B cell (primary cell): ENCODE results near the gene ADARB2. TPM values are rescaled to one million over a fixed set of nuclear protein-coding genes. Genes with fewer than 3 reads are reported as not detected.

Experiments
- ATAC-seq: fragments of 200-7000 bp; cut with Tn5 transposase; one replicate; pipeline ENCODE4 v1.10.0; 2021; ENCODE audit warnings: low read depth, mild to moderate bottlenecking, moderate number of reproducible peaks, moderate library complexity
- CTCF ChIA-PET: fragments of 350-600 bp; sonication (Branson Sonifier 250); formaldehyde crosslinking; loops from one replicate; lab custom pipeline; 2021; ENCODE audit warnings: antibody characterized with exemption, inconsistent platforms; lab: Charles Lee
- POLR2A ChIA-PET: fragments of 350-600 bp; sonication (Branson Sonifier 250); formaldehyde crosslinking; loops from one replicate; lab custom pipeline; 2021; ENCODE audit warnings: antibody characterized with exemption; lab: Charles Lee
- DNase-seq: peaks from one replicate; pipeline ENCODE4 v3.0.0; 2013
- H2AFZ ChIP-seq: 2 replicates; pipeline ENCODE4 v1.6.1; 2012; ENCODE audit warnings: mild to moderate bottlenecking, low read depth, low read length; ENCODE audit not compliant: insufficient read depth, poor library complexity, severe bottlenecking
- H3K27ac ChIP-seq, 2 donors: 1 replicate in 1 of 2; 2 replicates in 1 of 2; pipeline ENCODE4 v1.5.1; 2012 to 2013; ENCODE audit warnings: low read length in 2 of 2, mild to moderate bottlenecking in 2 of 2, moderate library complexity in 1 of 2
- H3K27me3 ChIP-seq, 4 experiments: fragments of 200-600 bp in 1 of 4; sonication (generic) in 1 of 4; replicated peaks in 1 of 4; 1 replicate in 2 of 4; 2 replicates in 2 of 4; pipeline versions ENCODE4 v1.6.1 to v1.7.0; 2013 to 2016; ENCODE audit warnings: low read length in 3 of 4, mild to moderate bottlenecking in 2 of 4, mixed read lengths in 1 of 4, moderate library complexity in 1 of 4; ENCODE audit not compliant: insufficient read depth in 4 of 4, control insufficient read depth in 3 of 4; ENCODE audit errors: control extremely low read depth in 1 of 4
- H3K36me3 ChIP-seq, 2 experiments: replicated peaks in 1 of 2; 1 replicate in 1 of 2; 2 replicates in 1 of 2; pipeline versions ENCODE4 v1.6.1 to v1.7.1; 2013; ENCODE audit warnings: low read length in 1 of 2; ENCODE audit not compliant: insufficient read depth in 2 of 2, control insufficient read depth in 1 of 2; ENCODE audit errors: control extremely low read depth in 1 of 2, extremely low read depth in 1 of 2
- H3K4me1 ChIP-seq, 2 donors: fragments of 200-600 bp in 1 of 2; sonication (generic) in 1 of 2; 1 replicate in 1 of 2; 2 replicates in 1 of 2; pipeline versions ENCODE4 v1.5.1 to v1.6.1; 2013 to 2017; ENCODE audit warnings: low read length in 2 of 2; ENCODE audit not compliant: control insufficient read depth in 2 of 2, insufficient read depth in 2 of 2
- H3K4me2 ChIP-seq: replicated peaks from 2 replicates; pipeline ENCODE3; 2012; ENCODE audit warnings: mild to moderate bottlenecking, low read depth, low read length; ENCODE audit not compliant: poor library complexity, severe bottlenecking
- H3K4me3 ChIP-seq, 5 experiments: fragments of 200-600 bp in 1 of 5; sonication (generic) in 1 of 5; 1 replicate in 3 of 5; 2 replicates in 2 of 5; pipeline versions ENCODE4 v1.5.1 to v1.7.0; 2011 to 2016; ENCODE audit warnings: low read length in 4 of 5, mild to moderate bottlenecking in 4 of 5, low read depth in 2 of 5, control low read depth in 1 of 5, moderate library complexity in 1 of 5; ENCODE audit not compliant: insufficient read depth in 1 of 5; ENCODE audit errors: control extremely low read depth in 1 of 5, extremely low read depth in 1 of 5
- H3K79me2 ChIP-seq: fragments of 200-600 bp; sonication (generic); one replicate; pipeline ENCODE4 v1.6.0; 2016; ENCODE audit warnings: low read length; ENCODE audit not compliant: control insufficient read depth, insufficient read depth
- H3K9ac ChIP-seq: fragments of 200-600 bp; sonication (generic); 2 replicates; pipeline ENCODE4 v1.6.1; 2017; ENCODE audit warnings: mild to moderate bottlenecking, low read length, moderate library complexity
- H3K9me3 ChIP-seq, 3 donors: one replicate each; pipeline versions ENCODE4 v1.6.1 to v1.7.1; 2013; ENCODE audit warnings: low read length in 2 of 3; ENCODE audit not compliant: control insufficient read depth in 2 of 3, insufficient read depth in 1 of 3; ENCODE audit errors: control extremely low read depth in 1 of 3
- H4K20me1 ChIP-seq: 2 replicates; pipeline ENCODE4 v1.6.0; 2012; ENCODE audit warnings: mild to moderate bottlenecking, low read length; ENCODE audit not compliant: insufficient read depth, control insufficient read depth, poor library complexity, severe bottlenecking
- H3K27ac Mint-ChIP-seq: one replicate; pipeline ENCODE4 v1.8.0; 2021; ENCODE audit warnings: mixed read lengths
- H3K27me3 Mint-ChIP-seq: one replicate; pipeline ENCODE4 v1.8.0; 2021; ENCODE audit warnings: mixed read lengths
- H3K4me1 Mint-ChIP-seq: one replicate; pipeline ENCODE4 v1.8.0; 2021; ENCODE audit warnings: mixed read lengths
- H3K4me3 Mint-ChIP-seq: one replicate; pipeline ENCODE4 v1.8.0; 2021; ENCODE audit warnings: mixed read lengths
- H3K9me3 Mint-ChIP-seq: one replicate; pipeline ENCODE4 v1.8.0; 2022; ENCODE audit warnings: mixed read lengths; ENCODE audit not compliant: insufficient read depth
- CTCF ChIP-seq: fragments of 200-600 bp; IDR thresholded peaks from one replicate; pipeline ENCODE4 v1.8.0; 2022; ENCODE audit warnings: antibody characterized with exemption, mild to moderate bottlenecking
- EZH2 ChIP-seq: IDR thresholded peaks from 2 replicates; pipeline ENCODE4 v1.6.1; 2012; ENCODE audit warnings: borderline replicate concordance, low read depth, mild to moderate bottlenecking, moderate library complexity, low read length; ENCODE audit not compliant: insufficient read depth, poor library complexity, severe bottlenecking
- WGBS: methylation state at CpG from one replicate; pipeline ENCODE4 v1.1.5; 2013; ENCODE audit warnings: missing lambda C conversion rate; ENCODE audit not compliant: insufficient coverage; 5-methylcytosine and 5-hydroxymethylcytosine counted together
- intact Hi-C: fragments of 100-400 bp; cut with micrococcal nuclease; formaldehyde crosslinking; loops from one replicate; pipeline ENCODE4 v1.10.0; 2022
- polyA plus RNA-seq: library from polyadenylated mRNA; depleted of rRNA; stranded (reverse); fragments of >200 nt; gene quantifications from 2 replicates; pipeline ENCODE4 v1.2.3, GENCODE V29; 2012
- total RNA-seq, 2 donors: library from RNA; stranded (reverse); fragments of 120-200 nt in 1 of 2; gene quantifications; 1 replicate in 1 of 2; 2 replicates in 1 of 2; pipeline versions ENCODE4 v1.2.3 to v1.2.4, GENCODE V29; 2013 to 2022

Gene ADARB2
- total and polyA plus RNA-seq, 2 donors (not counting 1 experiment from before 2014, with no cell fraction given): 0.13 to 0.96 TPM

DNA sequence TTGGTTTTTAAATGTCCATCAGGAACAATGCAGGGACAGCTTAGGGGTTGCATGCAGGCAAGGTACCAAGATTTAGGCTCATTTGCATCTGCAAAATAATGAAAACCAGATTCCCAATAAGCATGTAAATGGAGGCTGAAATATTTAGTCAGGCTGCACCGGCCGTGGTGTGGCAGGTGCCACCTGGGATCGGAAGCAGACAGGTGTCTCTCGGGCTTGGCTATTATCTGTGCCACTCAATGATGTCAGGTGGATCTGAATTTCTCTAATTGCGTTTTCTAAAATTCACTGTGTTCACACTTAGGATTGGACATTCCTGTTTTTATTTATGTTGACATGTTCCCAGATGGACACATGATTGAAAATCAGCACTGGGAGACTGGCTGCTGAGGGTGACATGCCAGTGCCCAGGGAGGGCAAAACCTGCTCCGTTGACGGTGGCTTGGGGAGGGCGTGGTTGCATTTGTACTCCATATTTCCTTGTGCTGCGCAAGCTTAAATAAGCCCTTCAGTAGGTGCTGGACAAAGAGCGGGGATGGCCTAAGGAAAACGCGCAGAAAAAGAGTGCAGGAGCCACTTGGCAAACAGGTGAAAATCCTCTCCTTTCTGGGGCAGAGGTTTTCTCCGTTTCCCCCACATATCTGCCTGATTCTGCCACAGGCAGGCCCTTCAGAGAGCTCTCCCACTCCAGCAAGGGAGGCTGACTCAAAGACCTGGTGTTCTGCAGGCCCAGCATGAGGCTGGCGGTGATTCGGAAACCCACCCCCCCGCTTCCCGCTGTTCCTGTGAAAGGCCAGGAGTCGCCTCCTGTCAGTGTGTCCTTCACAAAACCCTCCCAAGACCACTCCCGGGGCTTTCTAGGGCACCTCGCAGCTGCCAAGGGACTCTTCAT lies 538.6 kb downstream of the ADARB2 start:
- no peaks in the 10 kb centered on the region for H3K9me3 ChIP-seq
- no peak overlapping the region for H3K9ac ChIP-seq
- no peak overlapping the region for H3K4me3 Mint-ChIP-seq
- ChIA-PET CTCF (no interaction called here), POLR2A (no interaction called here)
- no peaks in the 10 kb centered on the region for H3K9me3 Mint-ChIP-seq
- H3K27me3 ChIP-seq: peaks cover 0 to 5% (median 0%) of the 10 kb centered on the region in 4 experiments
- no peak overlapping the region for H3K27ac Mint-ChIP-seq
- H3K4me1 Mint-ChIP-seq: no peaks in the 10 kb centered on the region
- WGBS: 82% methylated on average over 18 of the region's 20 CpGs
- TF ChIP-seq CTCF: no peak
- no peak for TF ChIP-seq EZH2
- no peaks in the 10 kb centered on the region for H4K20me1 ChIP-seq
- H3K36me3 ChIP-seq: no peaks in the 10 kb centered on the region
- intact Hi-C loops: no loop called here
- ATAC-seq: no peak
- H3K4me1 ChIP-seq: no peaks in the 10 kb centered on the region
- H3K79me2 ChIP-seq: no peaks in the 10 kb centered on the region
- H3K27me3 Mint-ChIP-seq: peaks cover 9% of the 10 kb centered on the region
- DNase-seq: no peak
- H3K27ac ChIP-seq: no peak overlapping the region
- no peak overlapping the region for H3K4me2 ChIP-seq
- no peak overlapping the region for H3K4me3 ChIP-seq
- H2AFZ ChIP-seq: no peak overlapping the region

DNA sequence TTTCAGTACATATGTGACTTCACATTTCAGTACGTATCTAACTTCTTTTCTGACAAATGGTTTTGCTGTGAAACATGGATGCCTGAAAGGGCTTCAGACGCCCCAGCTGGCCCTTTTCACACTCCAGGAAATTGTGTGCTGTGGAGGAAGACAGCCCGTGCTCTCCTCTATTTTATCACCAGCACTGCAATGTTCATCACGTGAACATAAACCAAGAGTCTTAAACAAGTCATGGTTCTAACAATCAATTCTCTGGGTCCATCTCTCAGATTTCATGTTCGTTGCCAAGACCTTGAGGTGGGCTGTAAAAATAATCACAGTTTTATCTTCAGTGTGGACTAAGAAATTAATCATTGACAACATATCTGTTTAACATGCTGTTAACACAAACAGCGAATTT lies 539.9 kb downstream of the ADARB2 start:
- H3K27me3 Mint-ChIP-seq: peaks cover 12% of the 10 kb centered on the region
- intact Hi-C loops: no loop called here
- no peaks in the 10 kb centered on the region for H3K79me2 ChIP-seq
- H3K9me3 Mint-ChIP-seq: no peaks in the 10 kb centered on the region
- H3K27ac Mint-ChIP-seq: no peak overlapping the region
- H3K4me1 ChIP-seq: no peaks in the 10 kb centered on the region
- ChIA-PET POLR2A (no interaction called here), CTCF (no interaction called here)
- no peaks in the 10 kb centered on the region for H3K36me3 ChIP-seq
- H3K4me3 Mint-ChIP-seq: no peak overlapping the region
- TF ChIP-seq EZH2 (no peak), CTCF (no peak)
- H3K4me3 ChIP-seq: no peak overlapping the region
- H3K27me3 ChIP-seq: peaks cover 0 to 5% (median 0%) of the 10 kb centered on the region in 4 experiments
- H2AFZ ChIP-seq: no peak overlapping the region
- no peaks in the 10 kb centered on the region for H3K9me3 ChIP-seq
- no peak overlapping the region for H3K9ac ChIP-seq
- H4K20me1 ChIP-seq: no peaks in the 10 kb centered on the region
- ATAC-seq (no peak), DNase-seq (no peak)
- H3K27ac ChIP-seq: no peak overlapping the region
- no CpG with 5 or more reads among the region's 6 CpGs for WGBS
- H3K4me1 Mint-ChIP-seq: no peaks in the 10 kb centered on the region
- H3K4me2 ChIP-seq: no peak overlapping the region
